Renal cortex interstitium (tissue), 11 donors: Measurements from ENCODE around the gene GMNN. TPM values are rescaled to one million over a fixed set of nuclear protein-coding genes. Genes with fewer than 3 reads are reported as not detected.

Experiments used
- DNase-seq, 11 donors: peaks; one replicate each; pipeline ENCODE4 v3.0.0-alpha.2; 2013; ENCODE audit warnings: low read depth in 9 of 11, low spot score in 4 of 11; ENCODE audit errors: extremely low read depth in 1 of 11
- polyA plus RNA-seq, 3 donors: library from polyadenylated mRNA; unstranded; fragments of 120-200 nt; gene quantifications; one replicate each; pipeline ENCODE4 v1.2.1, GENCODE V29; 2013; ENCODE audit not compliant: insufficient read length in 3 of 3

Gene GMNN
- polyA plus RNA-seq, 3 donors: 53.7 to 61.8 (median 60.5) TPM

DNA sequence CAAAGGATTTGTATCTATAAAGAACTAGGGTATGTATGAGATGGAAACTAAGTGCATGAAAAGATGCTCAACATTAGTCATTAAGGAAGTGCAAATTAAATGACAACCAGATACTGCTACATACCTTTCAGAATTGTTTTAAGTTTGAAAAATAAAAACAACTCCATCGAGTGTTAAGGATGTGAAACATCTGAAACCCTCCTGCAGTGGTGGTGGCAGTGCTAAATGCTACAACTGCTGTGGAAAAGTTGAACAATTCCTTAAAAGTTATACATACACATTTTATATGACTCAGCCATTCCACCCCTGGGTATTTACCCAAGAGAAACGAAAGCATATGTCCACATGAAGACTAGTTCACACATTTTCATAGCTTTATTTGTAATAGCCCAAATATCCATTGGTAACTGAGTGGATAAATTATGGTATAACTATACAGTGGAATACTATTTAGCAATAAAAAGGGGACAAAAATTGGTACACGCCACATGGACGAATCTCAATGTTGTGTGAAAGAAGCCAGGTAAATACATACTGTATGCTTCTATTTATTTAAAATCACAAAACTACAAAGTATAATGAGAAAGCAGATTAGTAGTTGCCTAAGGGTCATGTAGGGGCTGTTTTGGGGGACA, 13.4 kb downstream of the GMNN start:
- DNase-seq: no peak

DNA sequence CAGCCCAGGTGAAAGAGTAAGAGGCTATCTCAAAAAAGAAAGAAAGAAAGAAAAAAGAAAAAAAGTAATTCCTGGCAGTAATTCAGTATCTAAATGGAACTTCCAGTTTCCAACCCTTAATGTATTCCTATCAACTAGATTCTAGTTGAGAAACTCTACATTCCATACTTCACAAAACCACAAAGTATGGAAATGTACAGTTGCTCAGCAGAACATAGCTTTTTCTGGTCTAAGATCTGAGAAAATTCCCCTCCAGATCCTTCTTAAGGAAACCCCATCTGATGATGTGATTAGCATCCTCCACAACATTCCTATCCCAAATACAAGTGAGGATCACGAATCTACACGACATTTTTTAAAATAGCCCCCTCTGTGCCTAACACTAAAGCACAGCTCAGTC, 20.4 kb downstream of the GMNN start:
- DNase-seq: no peak

DNA sequence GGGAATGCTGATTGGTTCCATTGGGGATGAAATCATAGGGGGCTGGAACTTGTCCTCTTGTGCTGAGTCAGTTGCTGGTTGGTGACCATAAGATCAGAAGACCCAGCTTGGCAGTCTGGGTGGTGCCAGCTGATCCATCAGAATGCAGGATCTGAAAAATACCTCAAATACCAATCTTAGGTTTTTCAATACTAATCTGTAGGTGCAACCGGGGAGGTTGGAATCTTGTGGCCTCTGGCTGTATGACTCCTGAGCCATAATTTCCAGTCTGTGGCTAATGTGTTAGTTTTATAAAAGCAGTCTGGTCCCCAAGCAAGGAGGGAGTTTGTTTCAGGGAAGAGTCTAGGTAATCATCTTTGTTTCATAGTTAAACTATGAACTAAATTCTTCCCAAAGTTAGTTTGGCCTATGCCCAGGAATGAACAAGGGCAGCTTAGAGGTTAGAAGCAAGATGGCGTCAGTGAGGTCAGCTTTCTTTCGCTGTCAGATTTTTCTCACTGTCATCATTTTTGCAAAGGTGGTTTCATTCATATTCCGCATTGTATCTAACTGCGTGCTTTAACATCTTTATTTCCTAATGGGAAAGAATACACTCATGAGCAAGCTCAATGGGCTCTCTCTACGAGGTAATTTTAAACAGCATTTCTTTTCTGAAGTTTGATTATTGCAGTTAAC, 22.0 kb downstream of the GMNN start:
- DNase-seq: no peak

DNA sequence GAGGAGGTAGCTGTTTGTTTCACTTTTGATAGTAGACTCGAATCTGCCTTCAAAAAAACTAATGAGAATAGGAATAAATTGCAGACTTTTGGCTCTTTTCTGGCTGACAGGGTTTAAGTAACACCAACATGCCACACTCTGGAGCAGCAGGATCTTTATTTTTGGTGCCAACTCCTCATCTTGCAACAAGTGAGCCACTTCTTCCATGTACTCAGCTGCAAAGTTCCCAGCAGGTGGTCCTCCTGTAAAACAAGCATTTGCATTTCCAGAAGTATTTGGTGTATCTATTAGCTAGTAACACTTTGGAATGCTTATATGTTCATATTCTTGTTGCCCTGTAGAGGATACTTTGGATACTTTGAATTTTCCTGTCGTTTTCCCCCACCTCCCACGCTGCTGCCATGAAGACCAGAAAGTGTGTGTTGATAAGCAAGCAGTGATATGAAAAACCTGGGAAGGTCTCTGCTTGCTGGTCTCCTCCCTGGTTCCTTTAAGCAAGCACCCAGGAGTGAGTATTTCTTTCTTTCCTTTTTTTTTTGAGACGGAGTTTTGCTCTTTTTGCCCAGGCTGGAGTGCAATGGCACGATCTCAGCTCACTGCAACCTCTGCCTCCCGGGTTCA, 23.0 kb downstream of the GMNN start:
- DNase-seq: no peak

DNA sequence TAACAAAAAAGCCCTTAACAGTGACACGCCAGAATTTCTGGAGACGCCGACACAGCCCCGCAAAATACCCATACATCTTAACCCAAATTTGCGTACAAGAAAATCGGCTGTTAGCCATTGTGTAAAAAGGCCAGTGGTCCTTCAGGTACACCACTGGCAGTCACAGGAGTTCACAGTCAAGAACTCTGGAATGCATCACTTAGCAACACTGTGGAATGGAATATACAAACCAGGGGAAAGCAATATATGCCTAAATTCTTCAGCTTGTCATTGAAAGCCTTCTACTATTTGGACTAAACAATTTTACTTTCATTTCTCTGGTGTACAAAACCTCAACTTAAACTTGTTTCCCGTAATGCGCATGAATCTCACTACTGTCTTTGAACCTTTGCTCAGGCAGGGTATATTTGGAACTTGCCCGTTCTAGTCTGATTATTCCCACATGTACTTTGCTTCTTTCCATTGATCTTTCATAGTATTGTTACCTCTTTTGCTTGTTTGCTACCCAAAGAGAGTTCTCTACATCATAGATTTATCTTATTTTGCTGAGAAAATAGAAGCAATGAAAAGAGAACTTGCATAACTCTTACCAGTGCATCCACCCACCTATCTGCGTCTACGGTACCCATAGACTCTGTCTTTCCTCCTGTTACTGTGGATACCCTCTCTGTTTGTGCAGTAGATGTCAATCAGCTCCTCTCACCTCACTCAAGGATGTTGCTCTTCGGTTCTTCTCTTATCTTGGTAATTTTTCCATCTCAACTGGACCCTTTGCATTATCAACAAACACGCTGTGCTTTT, 24.2 kb downstream of the GMNN start, which contains the start of gene ARMH2:
ARMH2 (minus strand) TSS at position 178 of the 801 bp plus-strand sequence; CDS start at position 118, 60 bp downstream.
- no peak for DNase-seq

DNA sequence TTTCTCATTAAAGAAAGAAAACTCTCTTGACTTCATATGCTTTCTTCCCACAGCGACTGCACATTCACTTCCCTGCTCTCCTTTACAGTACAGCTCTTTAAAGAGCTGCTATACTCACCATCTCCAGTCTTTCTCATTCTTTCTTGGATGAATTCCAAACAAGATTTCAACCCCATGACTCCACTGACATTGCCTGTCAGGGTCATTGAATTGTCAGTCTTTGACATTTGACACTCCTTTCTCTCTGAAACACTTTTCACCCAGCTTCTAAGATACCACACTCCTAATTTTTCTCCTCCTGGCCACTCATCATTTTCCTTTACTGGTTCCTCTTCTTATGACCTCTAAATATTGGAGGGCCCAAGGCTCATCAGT, 24.8 kb downstream of the GMNN start:
- DNase-seq: no peak

DNA sequence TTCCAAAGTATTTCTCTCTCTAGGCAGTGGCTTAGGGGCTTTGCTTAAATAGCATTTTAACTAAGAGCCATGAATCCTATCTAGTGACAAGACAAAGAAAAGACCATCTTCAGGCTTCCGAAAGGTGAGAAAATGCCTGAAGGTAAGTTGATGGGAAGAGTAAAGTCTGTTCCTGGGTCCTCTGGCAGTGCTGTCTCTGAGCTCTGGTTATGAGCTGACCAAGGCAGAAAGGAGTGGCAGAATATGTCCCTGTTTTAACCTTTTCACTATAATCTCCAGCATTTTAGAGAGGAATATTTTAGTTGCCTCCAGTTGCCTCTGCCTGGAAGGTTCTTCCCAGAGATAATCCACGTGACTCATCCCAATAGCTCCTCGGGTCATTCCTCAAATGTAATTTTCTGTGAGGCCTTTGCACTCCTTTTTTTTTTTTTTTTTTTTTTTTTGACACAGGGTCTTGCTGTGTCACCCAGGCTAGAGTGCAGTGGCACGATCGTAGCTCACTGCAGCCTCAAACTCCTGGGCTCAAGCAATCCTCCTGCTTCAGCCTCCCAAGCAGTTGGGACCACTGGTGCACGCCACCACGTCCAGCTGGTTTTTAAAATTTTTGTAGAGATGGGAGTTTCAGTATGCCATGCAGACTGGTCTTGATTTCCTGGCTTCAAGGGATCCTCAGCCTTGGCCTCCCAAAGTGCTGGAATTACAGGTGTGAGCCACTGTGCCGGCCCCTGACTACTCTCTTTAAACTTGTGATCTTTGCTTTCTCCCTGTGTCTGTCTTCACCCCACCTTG, 27.7 kb downstream of the GMNN start:
- DNase-seq: no peak

DNA sequence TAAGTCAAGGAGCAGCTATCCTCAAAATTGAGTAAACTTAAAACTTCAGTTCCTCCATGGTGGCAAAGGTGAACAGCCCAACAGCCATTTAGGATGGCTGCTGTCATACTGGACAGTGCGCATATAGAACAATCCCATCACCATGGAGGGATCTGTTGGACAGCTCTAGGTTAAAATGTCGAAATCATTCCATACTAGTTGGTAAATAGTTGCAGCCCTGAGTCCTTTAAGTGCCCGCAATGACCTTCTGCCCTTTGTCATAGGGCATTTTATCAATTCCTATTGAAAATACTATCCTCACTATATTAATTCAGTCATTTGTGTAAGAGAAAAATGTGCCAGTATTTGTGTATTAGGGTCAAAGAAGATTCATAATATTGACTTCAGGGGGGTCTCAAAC, 32.8 kb downstream of the GMNN start:
- DNase-seq: no peak

DNA sequence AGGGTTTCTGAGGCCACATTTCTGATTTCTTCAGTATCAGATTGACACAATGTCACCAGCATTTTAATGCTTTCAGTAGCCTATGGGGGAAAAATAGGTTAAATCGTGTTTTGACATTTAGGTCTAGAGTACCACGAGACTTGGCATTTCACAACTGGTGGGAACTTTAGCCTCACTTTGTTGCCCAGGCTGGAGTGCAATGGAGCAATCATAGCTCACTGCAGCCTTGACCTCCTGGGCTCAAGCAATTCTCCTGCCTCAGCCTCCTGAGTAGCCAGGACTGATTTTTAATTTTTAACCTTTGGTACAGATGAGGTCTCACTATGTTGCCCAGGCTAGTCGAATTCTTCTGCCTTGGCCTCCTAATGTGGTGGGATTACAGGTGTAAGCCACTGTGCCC, 35.0 kb downstream of the GMNN start:
- DNase-seq: no peak

DNA sequence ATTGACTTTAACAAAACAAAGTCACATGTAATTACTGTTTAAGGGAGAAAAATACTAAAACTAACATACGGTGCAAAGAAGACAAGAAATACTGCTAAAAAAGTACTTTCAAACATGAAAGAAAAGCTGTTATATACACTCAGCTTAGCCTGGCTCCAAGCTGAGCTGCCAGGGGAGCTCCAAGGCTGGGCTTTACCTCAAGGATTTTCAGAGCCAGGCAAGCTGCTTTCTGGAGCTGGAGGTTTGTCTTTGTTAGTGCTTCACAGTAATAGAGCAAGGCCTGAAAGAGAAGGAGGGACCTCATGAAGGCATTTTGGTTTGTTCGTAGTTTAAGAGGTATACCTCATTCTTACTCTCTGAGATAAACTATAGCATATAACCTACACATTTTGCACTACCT, 43.6 kb downstream of the GMNN start:
- no peak for DNase-seq

DNA sequence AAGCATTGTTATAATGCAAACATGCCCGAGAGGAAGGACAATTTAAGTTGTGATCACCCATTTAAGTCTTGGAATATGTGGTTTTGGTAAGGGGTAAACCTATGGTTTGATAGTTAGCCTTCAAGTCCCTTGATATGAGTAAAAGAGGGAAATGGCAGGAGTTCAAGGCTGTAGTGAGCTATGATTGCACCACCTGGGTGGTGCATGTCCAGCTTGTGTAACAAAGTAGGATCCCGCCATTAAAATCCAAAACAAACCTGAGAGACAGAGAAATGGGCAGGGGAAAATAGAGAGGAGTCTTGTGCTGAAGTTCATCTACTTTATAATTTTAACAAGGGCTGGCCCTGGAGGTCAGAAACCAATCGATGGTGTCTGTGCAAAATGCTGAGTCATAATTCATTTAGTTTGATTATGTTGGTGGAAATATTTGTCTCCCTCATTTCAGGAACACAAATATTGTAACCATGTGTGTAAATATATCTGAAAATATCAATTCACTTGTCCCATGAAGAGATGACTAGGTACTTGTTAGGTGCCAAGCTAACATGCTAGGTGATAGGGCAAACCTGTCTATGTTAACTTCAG, 47.2 kb downstream of the GMNN start:
- DNase-seq: no peak

DNA sequence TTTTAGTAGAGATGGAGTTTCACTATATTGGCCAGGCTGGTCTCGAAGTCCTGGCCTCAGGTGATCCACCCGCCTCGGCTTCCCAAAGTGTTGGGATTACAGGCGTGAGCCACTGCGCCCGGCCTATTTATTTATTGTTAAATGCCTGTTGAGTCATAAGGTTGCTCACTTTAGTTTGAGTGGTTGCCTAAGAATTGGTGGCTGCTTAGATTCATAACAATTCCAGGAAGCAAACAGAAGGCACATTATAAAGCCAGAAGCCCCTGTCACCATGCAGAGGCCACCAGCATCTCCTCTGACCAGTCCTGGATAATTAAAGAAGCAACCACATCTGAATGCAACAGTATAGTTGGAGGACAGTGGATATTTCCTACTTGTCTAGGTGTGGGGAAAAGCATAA, 48.0 kb downstream of the GMNN start:
- DNase-seq: no peak

DNA sequence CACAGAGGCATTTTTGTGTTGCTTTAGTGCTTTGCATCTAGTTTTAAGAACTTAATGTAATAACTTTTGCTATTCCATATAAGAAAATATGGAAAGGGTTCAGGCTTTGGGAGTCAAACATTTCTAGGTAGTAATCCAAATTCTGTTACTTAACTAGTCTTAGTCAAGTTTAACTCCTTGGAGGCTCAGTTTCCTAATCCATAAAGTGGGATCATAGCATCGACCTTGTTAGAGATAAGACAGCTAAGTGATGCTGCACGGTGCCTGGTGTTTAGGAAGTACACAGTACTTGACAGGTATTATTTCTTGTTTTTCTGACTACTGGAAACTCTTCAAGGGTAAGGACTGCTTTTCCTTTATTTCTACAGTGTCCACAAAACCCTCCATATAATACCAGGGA, 48.4 kb downstream of the GMNN start:
- no peak for DNase-seq

DNA sequence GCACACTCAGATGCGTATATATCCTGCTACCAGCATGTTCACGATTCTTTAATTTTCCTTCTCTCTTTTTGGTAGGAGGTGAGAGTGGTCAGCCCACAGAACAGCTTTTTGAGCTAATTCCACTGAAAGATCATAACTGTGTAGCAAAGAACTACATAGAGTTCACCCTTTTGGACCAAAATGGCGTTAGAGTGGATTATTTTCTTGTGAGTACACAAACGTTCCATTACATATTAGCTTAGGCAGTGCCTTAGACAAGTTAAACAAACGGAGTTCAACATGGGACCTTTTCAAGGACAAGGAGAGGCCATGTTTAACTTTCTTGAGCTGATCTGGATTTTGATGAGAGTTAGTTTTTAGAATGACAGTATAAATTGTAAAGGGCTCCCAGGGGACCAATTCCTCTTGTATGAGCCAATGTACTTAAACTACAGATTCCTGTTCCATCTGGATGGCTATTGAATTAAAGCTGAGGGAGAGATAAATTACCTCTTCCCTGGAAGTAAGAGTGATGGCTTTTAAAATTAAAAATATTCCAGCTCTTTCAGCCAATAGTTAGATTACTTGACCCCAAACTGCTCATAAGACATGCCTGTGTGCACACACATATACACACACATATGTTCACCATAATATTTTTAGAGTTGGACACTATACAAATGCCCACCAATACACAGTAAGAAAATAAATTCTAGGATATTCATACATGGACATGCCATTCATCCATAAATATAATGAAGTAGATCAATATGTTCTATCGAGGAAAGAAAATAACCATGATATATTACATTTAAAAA, 49.6 kb downstream of the GMNN start:
- peak in 1 of 11 donors; percentile 9 for DNase-seq

DNA sequence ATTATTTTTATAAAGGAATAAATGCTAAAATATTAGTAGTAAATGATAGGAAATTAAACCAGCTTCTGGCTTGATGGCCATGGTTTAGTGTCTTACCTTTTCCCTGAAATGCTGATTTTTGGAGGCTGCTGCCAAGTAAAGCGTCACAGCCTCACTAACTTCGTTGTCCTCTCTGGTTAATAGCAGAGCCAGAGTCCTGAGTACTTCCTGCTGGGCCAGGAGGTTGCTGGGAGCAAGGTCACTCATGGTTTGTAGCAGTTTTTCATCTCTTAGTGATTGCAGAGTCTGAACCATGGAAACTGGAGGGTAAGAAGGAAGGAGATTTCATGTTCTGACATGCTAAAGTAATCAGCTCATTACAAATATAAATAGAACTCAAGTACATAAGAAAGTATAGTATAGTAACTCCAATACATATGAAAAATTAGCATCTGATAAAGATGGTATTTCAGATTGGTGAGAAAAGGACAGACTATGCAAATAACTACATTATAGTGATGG, 50.4 kb downstream of the GMNN start:
- peak in 1 of 11 donors; percentile 19 for DNase-seq

DNA sequence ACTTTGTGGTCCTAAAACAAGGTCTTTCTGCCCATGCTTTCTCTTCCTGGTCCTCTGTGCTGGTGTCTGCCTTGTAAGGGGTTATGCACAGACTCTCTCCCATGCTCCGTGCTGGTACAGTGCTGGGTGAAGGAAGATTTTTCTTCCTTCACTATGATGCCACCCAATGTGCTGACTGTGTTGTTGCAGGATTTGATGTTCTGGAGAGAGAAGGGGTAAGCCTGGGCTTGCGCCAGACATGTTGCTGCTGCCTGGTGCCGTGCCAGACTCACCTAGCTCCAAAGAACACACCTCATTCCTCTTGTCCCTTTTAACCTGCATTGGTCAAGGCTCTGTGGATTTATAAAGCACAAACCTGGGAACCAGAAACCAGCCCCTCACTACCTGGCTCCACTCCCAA, 52.4 kb downstream of the GMNN start:
- DNase-seq: no peak

DNA sequence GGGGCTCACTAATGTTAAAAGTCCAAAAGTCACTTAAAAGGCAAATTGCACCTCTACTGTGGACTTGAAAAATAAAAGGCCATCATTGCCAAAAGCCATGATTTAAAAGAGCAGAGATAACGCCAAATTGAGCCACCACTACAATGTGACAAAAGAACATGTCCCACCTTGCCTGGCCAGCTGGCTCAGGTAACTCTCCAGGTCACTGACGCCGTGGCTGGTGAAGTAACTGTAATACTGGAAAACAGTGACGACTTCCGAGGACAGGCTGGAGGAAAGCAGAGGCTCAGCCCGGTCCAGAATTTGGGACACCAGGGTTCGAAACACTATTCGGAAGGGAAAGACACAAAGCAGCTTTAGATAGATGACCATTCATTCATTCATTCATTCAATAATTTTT, 53.2 kb downstream of the GMNN start:
- DNase-seq: no peak

DNA sequence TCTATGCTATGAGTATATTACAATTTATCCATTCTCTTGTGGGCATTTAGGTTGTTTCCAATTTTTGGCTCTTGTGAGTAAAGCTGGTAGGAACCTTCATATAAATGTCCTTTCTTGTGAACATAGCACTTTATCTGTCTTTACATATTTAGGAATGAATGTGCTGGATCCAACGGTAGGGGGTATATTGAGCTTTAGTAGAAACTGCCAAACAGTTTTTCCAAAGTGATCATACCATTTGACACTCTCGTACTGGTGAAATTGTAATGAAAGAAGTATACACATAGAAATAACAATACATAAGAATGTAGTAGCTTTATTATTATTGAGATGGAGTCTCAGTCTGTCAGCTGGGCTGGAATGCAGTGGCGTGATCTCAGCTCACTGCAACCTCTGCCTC, 54.9 kb downstream of the GMNN start:
- no peak for DNase-seq
